ENCODE results near the gene HOXC9. TPM values are rescaled to one million over a fixed set of nuclear protein-coding genes. Genes with fewer than 3 reads are reported as not detected.

Gene HOXC9
- polyA plus RNA-seq, 3 donors from 2014 or later: not detected

DNA sequence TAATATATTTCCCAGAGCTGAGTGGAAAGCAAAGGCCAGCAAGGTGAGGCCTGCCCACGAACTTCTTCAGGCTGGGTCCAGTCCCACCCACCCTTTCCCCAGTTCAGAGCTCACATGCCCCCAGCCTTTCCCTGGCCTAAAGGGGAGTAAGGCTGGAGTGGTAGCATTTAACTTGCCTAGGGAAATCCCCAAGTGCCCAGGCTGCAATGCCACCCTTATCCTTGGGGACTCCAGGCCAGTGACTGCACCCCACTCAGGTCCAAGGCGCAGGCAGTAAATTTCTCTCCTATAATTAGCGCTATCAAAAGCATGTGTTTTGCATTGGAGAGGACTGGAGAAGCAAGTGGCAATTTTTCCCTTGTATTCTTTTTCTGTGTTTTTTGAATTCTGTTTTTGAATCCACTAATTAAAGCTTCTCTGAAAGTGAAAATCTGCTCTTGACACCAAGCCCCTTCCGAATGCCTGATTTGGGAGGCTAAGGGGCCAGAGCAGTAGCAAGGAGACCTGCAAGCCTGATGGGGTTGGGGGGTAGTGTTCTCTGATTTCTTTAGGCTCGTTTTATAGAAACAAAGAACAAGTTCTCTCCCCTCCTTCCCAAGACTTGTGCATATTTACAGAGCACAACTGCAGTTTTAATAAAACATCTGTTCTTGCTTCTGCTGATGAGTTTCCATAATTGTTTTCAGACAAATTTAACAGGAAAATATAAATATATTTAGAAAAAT lies 24.8 kb downstream of the HOXC9 start:
- no peaks in the 10 kb centered on the region for H3K36me3 Mint-ChIP-seq
- peaks cover 29 to 58% (median 55%) of the 10 kb centered on the region in 3 donors for H3K27me3 Mint-ChIP-seq (ENCODE audit: low read depth in 3 of 3)
- H3K9me3 Mint-ChIP-seq: peaks cover 0 to 2% (median 0%) of the 10 kb centered on the region in 6 donors
- H3K27ac Mint-ChIP-seq: no peak overlapping the region
- H3K4me1 Mint-ChIP-seq: peaks cover 2 to 10% of the 10 kb centered on the region in 2 donors
- H3K4me3 Mint-ChIP-seq: no peak overlapping the region
- DNase-seq: no peak

- no peak for DNase-seq
- no peak overlapping the region for H3K27ac Mint-ChIP-seq
- H3K4me3 Mint-ChIP-seq: no peak overlapping the region
- H3K36me3 Mint-ChIP-seq: no peaks in the 10 kb centered on the region
- peaks cover 0 to 2% (median 0%) of the 10 kb centered on the region in 6 donors for H3K9me3 Mint-ChIP-seq
- peaks cover 0 to 5% of the 10 kb centered on the region in 2 donors for H3K4me1 Mint-ChIP-seq
- peaks cover 35 to 59% (median 59%) of the 10 kb centered on the region in 3 donors for H3K27me3 Mint-ChIP-seq (ENCODE audit: low read depth in 3 of 3)
Measured at GRCh38 chr12:54025499-54026405, 25.8 kb downstream of the HOXC9 start.

DNA sequence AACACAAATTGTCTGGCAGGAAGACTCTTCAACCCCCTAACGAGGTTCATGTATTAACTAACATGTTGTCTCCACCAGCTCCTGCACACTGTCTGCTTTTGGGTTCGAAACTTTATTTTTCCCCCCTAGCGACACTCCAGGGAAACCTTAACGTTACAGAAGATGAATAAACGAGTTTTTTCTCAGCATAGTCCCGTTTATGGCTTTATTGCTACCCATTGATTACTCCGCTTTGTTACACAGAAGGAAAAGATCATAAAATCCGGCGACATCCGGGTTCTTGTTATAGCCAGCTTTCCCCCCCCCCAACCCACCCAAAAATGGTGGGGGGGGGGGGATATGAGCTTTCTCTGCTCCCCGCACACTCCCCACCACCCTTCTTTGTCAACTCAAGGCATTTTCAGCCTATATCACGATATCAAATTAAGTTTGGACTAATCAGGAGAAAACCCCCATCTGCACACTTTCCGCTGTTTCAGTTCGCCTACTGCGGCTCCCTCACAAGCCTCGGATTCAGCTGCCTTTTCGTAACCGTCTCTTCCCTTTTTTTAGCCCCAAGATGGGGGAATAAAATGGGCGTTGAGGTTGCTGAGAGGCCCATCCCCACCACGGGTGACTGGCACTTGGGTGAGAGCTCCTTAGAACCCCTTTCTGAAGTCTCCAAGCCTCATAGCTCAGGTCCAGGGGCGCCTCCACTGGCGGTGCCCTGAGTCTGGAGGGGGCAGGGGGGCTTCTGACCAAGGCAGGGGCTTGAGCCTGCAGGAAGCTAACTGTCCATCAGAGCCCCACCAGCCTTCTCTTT lies 26.9 kb downstream of the HOXC9 start:
- no peaks in the 10 kb centered on the region for H3K36me3 Mint-ChIP-seq
- no peak for DNase-seq
- H3K27me3 Mint-ChIP-seq (ENCODE audit: low read depth in 3 of 3): peaks cover 37 to 65% (median 60%) of the 10 kb centered on the region in 3 donors
- peaks cover 0 to 5% of the 10 kb centered on the region in 2 donors for H3K4me1 Mint-ChIP-seq
- H3K27ac Mint-ChIP-seq: no peak overlapping the region
- no peak overlapping the region for H3K4me3 Mint-ChIP-seq
- H3K9me3 Mint-ChIP-seq: peaks cover 0 to 2% (median 0%) of the 10 kb centered on the region in 6 donors

GRCh38 chr12:54027442-54027786 lies 27.5 kb downstream of the HOXC9 start:
- H3K4me3 Mint-ChIP-seq: peak overlapping the region in 1 of 5 donors; percentile 11
- H3K27ac Mint-ChIP-seq: no peak overlapping the region
- DNase-seq: no peak
- H3K27me3 Mint-ChIP-seq (ENCODE audit: low read depth in 3 of 3): peaks cover 38 to 67% (median 65%) of the 10 kb centered on the region in 3 donors
- peaks cover 0 to 6% of the 10 kb centered on the region in 2 donors for H3K4me1 Mint-ChIP-seq
- peaks cover 0 to 2% (median 0%) of the 10 kb centered on the region in 6 donors for H3K9me3 Mint-ChIP-seq
- H3K36me3 Mint-ChIP-seq: no peaks in the 10 kb centered on the region

DNA sequence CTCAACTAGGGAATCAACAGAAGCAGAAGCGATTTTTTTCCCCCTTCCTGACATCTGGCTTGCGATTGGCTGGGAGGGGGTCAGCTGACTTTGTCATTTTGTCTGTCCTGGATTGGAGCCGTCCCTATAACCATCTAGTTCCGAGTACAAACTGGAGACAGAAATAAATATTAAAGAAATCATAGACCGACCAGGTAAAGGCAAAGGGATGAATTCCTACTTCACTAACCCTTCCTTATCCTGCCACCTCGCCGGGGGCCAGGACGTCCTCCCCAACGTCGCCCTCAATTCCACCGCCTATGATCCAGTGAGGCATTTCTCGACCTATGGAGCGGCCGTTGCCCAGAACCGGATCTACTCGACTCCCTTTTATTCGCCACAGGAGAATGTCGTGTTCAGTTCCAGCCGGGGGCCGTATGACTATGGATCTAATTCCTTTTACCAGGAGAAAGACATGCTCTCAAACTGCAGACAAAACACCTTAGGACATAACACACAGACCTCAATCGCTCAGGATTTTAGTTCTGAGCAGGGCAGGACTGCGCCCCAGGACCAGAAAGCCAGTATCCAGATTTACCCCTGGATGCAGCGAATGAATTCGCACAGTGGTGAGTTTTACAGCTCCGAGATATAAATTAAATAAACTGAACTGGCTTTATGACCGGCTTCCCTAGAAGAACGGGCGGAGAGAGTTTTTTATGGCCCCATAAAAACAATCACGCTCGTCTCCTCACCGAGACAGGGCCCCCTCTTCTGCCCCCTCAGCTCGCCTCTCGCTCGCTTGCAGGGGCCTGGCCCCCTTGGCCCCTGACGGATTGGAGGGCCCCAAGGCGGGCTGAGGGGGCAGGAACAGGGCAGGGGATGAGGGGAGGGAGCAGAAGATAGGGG lies 28.6 kb downstream of the HOXC9 start, which contains the start of gene HOXC6:
Gene HOXC6, plus strand, starts transcription at position 127 of the 888 bp plus-strand sequence. Its CDS starts 82 bp downstream, at position 209.
- H3K27me3 Mint-ChIP-seq (ENCODE audit: low read depth in 3 of 3): peaks cover 39 to 70% (median 66%) of the 10 kb centered on the region in 3 donors
- DNase-seq: no peak
- peaks cover 0 to 2% (median 0%) of the 10 kb centered on the region in 6 donors for H3K9me3 Mint-ChIP-seq
- H3K4me3 Mint-ChIP-seq: peak within 1 kb of the TSS in 1 of 5 donors; percentile 18
- no peak within 1 kb of the TSS for H3K27ac Mint-ChIP-seq
- peaks cover 10 to 17% of the 10 kb centered on the region in 2 donors for H3K4me1 Mint-ChIP-seq
- H3K36me3 Mint-ChIP-seq: no peaks in the 10 kb centered on the region

DNA sequence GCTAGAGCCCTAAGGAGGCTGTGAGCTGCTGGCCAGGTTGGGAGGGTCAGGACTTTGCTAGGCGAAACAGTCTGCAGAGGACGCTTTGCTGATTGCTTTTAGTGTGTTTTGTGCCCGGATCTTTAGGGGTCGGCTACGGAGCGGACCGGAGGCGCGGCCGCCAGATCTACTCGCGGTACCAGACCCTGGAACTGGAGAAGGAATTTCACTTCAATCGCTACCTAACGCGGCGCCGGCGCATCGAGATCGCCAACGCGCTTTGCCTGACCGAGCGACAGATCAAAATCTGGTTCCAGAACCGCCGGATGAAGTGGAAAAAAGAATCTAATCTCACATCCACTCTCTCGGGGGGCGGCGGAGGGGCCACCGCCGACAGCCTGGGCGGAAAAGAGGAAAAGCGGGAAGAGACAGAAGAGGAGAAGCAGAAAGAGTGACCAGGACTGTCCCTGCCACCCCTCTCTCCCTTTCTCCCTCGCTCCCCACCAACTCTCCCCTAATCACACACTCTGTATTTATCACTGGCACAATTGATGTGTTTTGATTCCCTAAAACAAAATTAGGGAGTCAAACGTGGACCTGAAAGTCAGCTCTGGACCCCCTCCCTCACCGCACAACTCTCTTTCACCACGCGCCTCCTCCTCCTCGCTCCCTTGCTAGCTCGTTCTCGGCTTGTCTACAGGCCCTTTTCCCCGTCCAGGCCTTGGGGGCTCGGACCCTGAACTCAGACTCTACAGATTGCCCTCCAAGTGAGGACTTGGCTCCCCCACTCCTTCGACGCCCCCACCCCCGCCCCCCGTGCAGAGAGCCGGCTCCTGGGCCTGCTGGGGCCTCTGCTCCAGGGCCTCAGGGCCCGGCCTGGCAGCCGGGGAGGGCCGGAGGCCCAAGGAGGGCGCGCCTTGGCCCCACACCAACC lies 29.8 kb downstream of the HOXC9 start:
- Mint-ChIP-seq H3K4me3 (no peak overlapping the region), H3K27me3 (ENCODE audit: low read depth in 3 of 3) (peaks cover 39 to 72% (median 71%) of the 10 kb centered on the region in 3 donors), H3K27ac (no peak overlapping the region)

GRCh38 chr12:54030442-54030801 lies 30.5 kb downstream of the HOXC9 start:
- peaks cover 40 to 72% (median 69%) of the 10 kb centered on the region in 3 donors for H3K27me3 Mint-ChIP-seq (ENCODE audit: low read depth in 3 of 3)
- no peak overlapping the region for H3K27ac Mint-ChIP-seq
- no peaks in the 10 kb centered on the region for H3K36me3 Mint-ChIP-seq
- H3K9me3 Mint-ChIP-seq: peaks cover 0 to 2% (median 0%) of the 10 kb centered on the region in 6 donors
- DNase-seq: no peak
- peak overlapping the region in 1 of 5 donors; percentile 22 for H3K4me3 Mint-ChIP-seq
- peaks cover 20 to 32% of the 10 kb centered on the region in 2 donors for H3K4me1 Mint-ChIP-seq

More for the DNA sequence above, 29.8 kb downstream of the HOXC9 start:
- Mint-ChIP-seq H3K9me3 (peaks cover 0 to 2% (median 0%) of the 10 kb centered on the region in 6 donors), H3K4me1 (peaks cover 15 to 26% of the 10 kb centered on the region in 2 donors), H3K36me3 (no peaks in the 10 kb centered on the region)
- no peak for DNase-seq

- Mint-ChIP-seq H3K4me1 (peaks cover 20 to 32% of the 10 kb centered on the region in 2 donors), H3K27me3 (ENCODE audit: low read depth in 3 of 3) (peaks cover 40 to 68% (median 67%) of the 10 kb centered on the region in 3 donors), H3K4me3 (no peak overlapping the region), H3K9me3 (peaks cover 0 to 2% (median 0%) of the 10 kb centered on the region in 6 donors), H3K36me3 (no peaks in the 10 kb centered on the region), H3K27ac (no peak overlapping the region)
- DNase-seq: no peak
Measured at GRCh38 chr12:54030889-54031471, 31.0 kb downstream of the HOXC9 start.

GRCh38 chr12:54031480-54031879 lies 31.5 kb downstream of the HOXC9 start:
- H3K9me3 Mint-ChIP-seq: peaks cover 0 to 2% (median 0%) of the 10 kb centered on the region in 6 donors
- DNase-seq: no peak
- peaks cover 42 to 65% (median 64%) of the 10 kb centered on the region in 3 donors for H3K27me3 Mint-ChIP-seq (ENCODE audit: low read depth in 3 of 3)
- H3K4me1 Mint-ChIP-seq: peaks cover 20 to 32% of the 10 kb centered on the region in 2 donors
- H3K4me3 Mint-ChIP-seq: no peak overlapping the region
- H3K36me3 Mint-ChIP-seq: no peaks in the 10 kb centered on the region
- no peak overlapping the region for H3K27ac Mint-ChIP-seq

- peaks cover 37 to 63% (median 60%) of the 10 kb centered on the region in 3 donors for H3K27me3 Mint-ChIP-seq (ENCODE audit: low read depth in 3 of 3)
- no peaks in the 10 kb centered on the region for H3K36me3 Mint-ChIP-seq
- peaks cover 20 to 32% of the 10 kb centered on the region in 2 donors for H3K4me1 Mint-ChIP-seq
- H3K9me3 Mint-ChIP-seq: peaks cover 0 to 2% (median 0%) of the 10 kb centered on the region in 6 donors
- no peak overlapping the region for H3K27ac Mint-ChIP-seq
- no peak for DNase-seq
- H3K4me3 Mint-ChIP-seq: peak overlapping the region in 1 of 5 donors; percentile 20
Measured at GRCh38 chr12:54032086-54032619, 32.2 kb downstream of the HOXC9 start.

DNA sequence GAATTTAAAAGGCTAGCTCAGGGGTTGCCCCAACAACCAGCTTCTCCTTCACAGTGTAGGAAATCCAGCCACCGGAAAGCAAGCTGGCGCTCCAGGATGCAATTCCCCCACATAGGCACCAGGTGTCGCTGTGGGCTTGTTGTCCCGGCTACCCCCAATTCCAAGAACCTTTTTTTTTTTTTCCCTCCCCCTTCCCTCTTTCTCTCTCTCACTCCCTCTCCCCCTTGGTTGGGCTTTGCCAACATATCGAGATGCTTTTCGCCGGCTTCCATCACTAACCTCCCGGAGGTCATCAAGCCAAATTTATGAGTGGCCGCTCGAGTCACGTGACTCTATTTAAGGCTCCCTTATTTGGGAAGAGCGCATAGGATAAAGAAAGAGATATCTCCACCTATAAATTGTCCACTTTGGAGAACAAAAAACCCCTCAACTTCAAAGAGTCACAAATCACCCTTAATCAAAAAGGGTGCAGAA lies 32.7 kb downstream of the HOXC9 start, which contains the start of gene HOXC5:
Gene HOXC5, plus strand, starts transcription at position 424 of the 474 bp plus-strand sequence. CDS start 73 bp downstream, outside the sequence.
- H3K27ac Mint-ChIP-seq: peak within 1 kb of the TSS in 1 of 6 donors; percentile 14
- peaks cover 0 to 2% (median 0%) of the 10 kb centered on the region in 6 donors for H3K9me3 Mint-ChIP-seq
- peak; percentile 67 to 73 (median 73) for DNase-seq
- peaks cover 37 to 63% (median 59%) of the 10 kb centered on the region in 3 donors for H3K27me3 Mint-ChIP-seq (ENCODE audit: low read depth in 3 of 3)
- H3K4me3 Mint-ChIP-seq: peak within 1 kb of the TSS; percentile 72 to 91 (median 84)
- H3K36me3 Mint-ChIP-seq: no peaks in the 10 kb centered on the region
- peaks cover 20 to 32% of the 10 kb centered on the region in 2 donors for H3K4me1 Mint-ChIP-seq

Measured in immature natural killer cell (primary cell).